HepG2 (cell line): ENCODE results near the gene ADD2. TPM values are rescaled to one million over a fixed set of nuclear protein-coding genes. Genes with fewer than 3 reads are reported as not detected.

Experiments
- ATAC-seq: fragments of 200-7000 bp; cut with Tn5 transposase; 3 replicates; pipeline ENCODE4 v1.9.1; 2020; ENCODE audit warnings: mild to moderate bottlenecking, moderate library complexity
- BruUV-seq: library from RNA; stranded (reverse); fragments of 400-500 nt; replicated peaks from 2 replicates; lab custom pipeline; 2021; lab: Mats Ljungman, UMichigan
- CTCF ChIA-PET: fragments of 300-600 bp; formaldehyde crosslinking; extraction: SDS; loops from one replicate; lab custom pipeline; 2021; ENCODE audit warnings: low total read pairs, inconsistent platforms, low intra/inter-chr PET ratio; lab: Yijun Ruan, JAX
- POLR2A ChIA-PET: fragments of 350-600 bp; sonication (Branson Sonifier 250); formaldehyde crosslinking; loops from one replicate; lab custom pipeline; 2020; ENCODE audit warnings: antibody characterized with exemption, inconsistent platforms; lab: Yijun Ruan, JAX
- DNase-seq: peaks from one replicate; pipeline ENCODE4 v3.0.0-alpha.2; 2015; ENCODE audit warnings: low spot score
- FAIRE-seq: peaks from 3 replicates; lab custom pipeline; 2011; peaks lifted over from hg19 to GRCh38; lab: Jason Lieb, UNC
- H2AFZ ChIP-seq: one replicate; pipeline ENCODE4 v1.6.1; 2011; ENCODE audit warnings: low read length, inconsistent platforms
- H3K27ac ChIP-seq: fragments of 300-600 bp; 3 replicates; pipeline ENCODE4 v1.8.0; 2011; ENCODE audit warnings: mixed run types, mild to moderate bottlenecking, mixed read lengths, low read length, inconsistent platforms; ENCODE audit not compliant: insufficient read depth; ENCODE audit errors: extremely low read length
- H3K27me3 ChIP-seq, 2 experiments: fragments of 200-600 bp in 1 of 2; 2 replicates in 1 of 2; 3 replicates in 1 of 2; pipeline versions ENCODE4 v1.6.0 to v1.8.0; 2011; ENCODE audit warnings: low read length in 2 of 2, mild to moderate bottlenecking in 2 of 2, moderate library complexity in 2 of 2, inconsistent platforms in 1 of 2; ENCODE audit not compliant: insufficient read depth in 2 of 2, control insufficient read depth in 1 of 2
- H3K36me3 ChIP-seq, 2 experiments: fragments of 200-600 bp in 1 of 2; replicated peaks in 1 of 2; 2 replicates in 1 of 2; 3 replicates in 1 of 2; pipeline versions ENCODE4 v1.5.1 to v1.8.0; 2011; ENCODE audit warnings: low read length in 2 of 2, inconsistent platforms in 1 of 2; ENCODE audit not compliant: insufficient read depth in 2 of 2, control insufficient read depth in 1 of 2
- H3K4me1 ChIP-seq: 2 replicates; pipeline ENCODE4 v1.5.1; 2012; ENCODE audit warnings: low read length, inconsistent platforms; ENCODE audit not compliant: insufficient read depth
- H3K4me2 ChIP-seq: 2 replicates; pipeline ENCODE4 v1.6.0; 2011; ENCODE audit warnings: low read depth, low read length, inconsistent platforms
- H3K4me3 ChIP-seq, 3 experiments: fragments of 200-600 bp in 1 of 3; sonication (generic), shearing (Covaris generic) in 1 of 3; replicated peaks in 1 of 3; 2 replicates each; pipeline ENCODE4 v1.5.1; 2011 to 2016; ENCODE audit warnings: low read length in 3 of 3, inconsistent platforms in 2 of 3, low read depth in 2 of 3, mild to moderate bottlenecking in 2 of 3, control low read depth in 1 of 3, mixed read lengths in 1 of 3; ENCODE audit not compliant: insufficient read depth in 1 of 3
- H3K79me2 ChIP-seq: one replicate; pipeline ENCODE4 v1.6.1; 2011; ENCODE audit warnings: low read length, inconsistent platforms; ENCODE audit not compliant: insufficient read depth
- H3K9ac ChIP-seq: 2 replicates; pipeline ENCODE4 v1.6.0; 2011; ENCODE audit warnings: mild to moderate bottlenecking, low read depth, low read length, inconsistent platforms; ENCODE audit not compliant: insufficient read depth
- H3K9me3 ChIP-seq: 2 replicates; pipeline ENCODE4 v1.5.1; 2012; ENCODE audit warnings: mild to moderate bottlenecking, low read length
- H4K20me1 ChIP-seq: 2 replicates; pipeline ENCODE4 v1.6.0; 2011; ENCODE audit warnings: inconsistent platforms, mild to moderate bottlenecking, low read length, moderate library complexity; ENCODE audit not compliant: insufficient read depth
- CSRNP2 ChIP-seq: sonication (generic); formaldehyde crosslinking; conservative IDR thresholded peaks from 2 replicates; pipeline ENCODE4 v1.8.0; 2022; ENCODE audit warnings: low read depth, missing genetic modification reagents
- DDIT3 ChIP-seq: sonication (generic); formaldehyde crosslinking; IDR thresholded peaks from 2 replicates; pipeline ENCODE4 v1.4.0; 2020; ENCODE audit warnings: mild to moderate bottlenecking, missing genetic modification reagents
- ZBTB43 ChIP-seq: sonication (generic); formaldehyde crosslinking; conservative IDR thresholded peaks from 2 replicates; pipeline ENCODE4 v1.4.0; 2020; ENCODE audit warnings: missing genetic modification reagents
- ZBTB7B ChIP-seq: sonication (generic); formaldehyde crosslinking; IDR thresholded peaks from 2 replicates; pipeline ENCODE4 v1.4.0; 2020; ENCODE audit warnings: missing genetic modification reagents
- ZNF20 ChIP-seq: sonication (generic); formaldehyde crosslinking; IDR thresholded peaks from 2 replicates; pipeline ENCODE4 v1.4.0; 2020; ENCODE audit warnings: mild to moderate bottlenecking, moderate library complexity, missing genetic modification reagents
- WGBS: methylation state at CpG from one replicate; pipeline ENCODE4 v1.1.6; 2017; ENCODE audit warnings: low lambda C conversion rate; 5-methylcytosine and 5-hydroxymethylcytosine counted together
- in situ Hi-C: cut with HindIII; loops from 2 replicates; pipeline ENCODE4 v1.10.0; 2017; ENCODE audit warnings: low pct_unique_long_range_greater_than_20kb; ENCODE audit not compliant: extremely low pct_ligation_motif_present
- intact Hi-C: fragments of 100-400 bp; cut with micrococcal nuclease; formaldehyde crosslinking; loops from one replicate; pipeline ENCODE4 v1.10.0; 2022; ENCODE audit not compliant: unreplicated experiment
- polyA plus RNA-seq, 8 experiments: library from polyadenylated mRNA; depleted of rRNA in 3 of 8; stranded (reverse) in 7 of 8; unstranded in 1 of 8; fragments of >200 nt; fragmentation: Illumina TruSeq in 4 of 8; extraction: Trizol in 4 of 8; gene quantifications; 2 replicates each; pipeline versions ENCODE4 v1.2.1 to v1.2.3, GENCODE V29; 2011 to 2016; ENCODE audit warnings: low read depth in 4 of 8, missing spikeins in 1 of 8, mixed read lengths in 1 of 8; ENCODE audit not compliant: insufficient read depth in 1 of 8
- total RNA-seq, 5 experiments: library from RNA; depleted of rRNA; stranded (reverse); fragments of >200 nt; fragmentation: Illumina TruSeq; extraction: Trizol; gene quantifications; 2 replicates each; pipeline ENCODE4 v1.2.3, GENCODE V29; 2016; ENCODE audit warnings: low read depth in 1 of 5

Gene ADD2
- total and polyA plus RNA-seq, 2 of the 13 experiments (the other 11 are each of a cell fraction or from before 2014, with no cell fraction given) = 0.05 to 0.13 TPM

GRCh38 chr2:70706026-70706795 lies 61.8 kb downstream of the ADD2 start:
- H3K9ac ChIP-seq = no peak overlapping the region
- ATAC-seq (no peak; the same call in 2 of the 3 replicates), DNase-seq (no peak), FAIRE-seq (no peak)
- H3K27me3 ChIP-seq = peaks cover 7 to 21% of the 10 kb centered on the region in 2 experiments; a peak in 3 of 5 replicates
- H3K4me1 ChIP-seq = peaks cover 7% of the 10 kb centered on the region; the same call in 1 of the 2 replicates
- POLR2A ChIA-PET = no interaction called here
- no peak overlapping the region for H3K4me2 ChIP-seq
- BruUV-seq = no TSS peak
- intact Hi-C loops = no loop called here
- no peak overlapping the region for H2AFZ ChIP-seq
- H3K9me3 ChIP-seq = no peaks in the 10 kb centered on the region
- no peak overlapping the region for H3K4me3 ChIP-seq
- no peak overlapping the region for H3K27ac ChIP-seq
- H3K36me3 ChIP-seq = no peaks in the 10 kb centered on the region
- WGBS = 50% methylated on average over 34 of the region's 36 CpGs
- no peaks in the 10 kb centered on the region for H3K79me2 ChIP-seq
- in situ Hi-C loops = no loop called here
- CTCF ChIA-PET = no interaction called here
- TF ChIP-seq DDIT3 (CRISPR knock-in tag) = no peak
- TF ChIP-seq ZBTB43 (CRISPR knock-in tag) = no peak
- no peak for TF ChIP-seq CSRNP2 (CRISPR knock-in tag)
- no peak for TF ChIP-seq ZNF20 (CRISPR knock-in tag)
- TF ChIP-seq ZBTB7B = no peak
- H4K20me1 ChIP-seq = no peaks in the 10 kb centered on the region
